ENCODE measurements around the gene ITGB5. TPM values are rescaled to one million over a fixed set of nuclear protein-coding genes. Genes with fewer than 3 reads are reported as not detected.

The ITGB5 gene
- total RNA-seq, 1 experiment from 2014 or later, result 146 TPM

- Histone ChIP-seq H2BK15ac (ENCODE audit: low read depth, low read length) (no peak overlapping the region), H3K4me2 (ENCODE audit: insufficient read depth, insufficient read length, low read length) (no peak overlapping the region), H4K5ac (ENCODE audit: insufficient read length, low read depth, low read length) (no peak overlapping the region), H3K23me2 (ENCODE audit: insufficient read length, low read depth, low read length, poor library complexity, severe bottlenecking) (no peaks in the 10 kb centered on the region), H3K18ac (ENCODE audit: insufficient read length, low read depth, low read length) (no peak overlapping the region), H2BK120ac (ENCODE audit: low read depth, low read length, poor library complexity, severe bottlenecking) (no peak overlapping the region), H3K4me1 (ENCODE audit: insufficient read depth, low read length) (peaks cover 16% of the 10 kb centered on the region; the same call in 1 of the 2 replicates), H3T11ph (ENCODE audit: low read length) (no peak overlapping the region), H4K20me1 (ENCODE audit: control insufficient read depth, insufficient read depth, insufficient read length) (no peaks in the 10 kb centered on the region), H4K8ac (replicated peaks; ENCODE audit: insufficient read length, low read depth, low read length) (no peak overlapping the region), H2AFZ (ENCODE audit: low read length) (no peak overlapping the region), H3K9ac (ENCODE audit: extremely low read depth, insufficient read length, low read length) (no peak overlapping the region), H3K56ac (ENCODE audit: insufficient read length, low read depth, low read length) (no peak overlapping the region), H2BK12ac (ENCODE audit: insufficient read length, low read depth, low read length) (no peak overlapping the region), H3K9me3 (ENCODE audit: control insufficient read depth, low read depth, low read length) (no peaks in the 10 kb centered on the region), H2BK20ac (ENCODE audit: low read depth, low read length, poor library complexity, severe bottlenecking) (no peak overlapping the region), H3K4ac (ENCODE audit: low read depth, low read length) (no peak overlapping the region), H3K14ac (ENCODE audit: insufficient read depth, low read length) (no peak overlapping the region), H3K27me3 (ENCODE audit: insufficient read depth, low read length) (no peaks in the 10 kb centered on the region), H3K23ac (ENCODE audit: insufficient read length, low read depth, low read length) (no peak overlapping the region), H3K27ac (ENCODE audit: insufficient read length, low read depth, low read length) (no peak overlapping the region), H3K79me1 (ENCODE audit: insufficient read depth, low read depth, low read length, poor library complexity, severe bottlenecking) (no peaks in the 10 kb centered on the region), H3K79me2 (ENCODE audit: insufficient read depth, low read length) (peaks cover 2% of the 10 kb centered on the region; the same call in 1 of the 2 replicates), H2BK5ac (ENCODE audit: insufficient read length, low read length) (no peak overlapping the region), H2AK5ac (ENCODE audit: insufficient read length, low read length) (no peak overlapping the region), H4K91ac (ENCODE audit: insufficient read length, low read depth, low read length) (no peak overlapping the region)
- no peak for DNase-seq
- Mint-ChIP-seq H3K4me1 (peaks cover 54 to 66% of the 10 kb centered on the region in 2 experiments), H3K4me3 (no peak overlapping the region), H3K27me3 (ENCODE audit: low read depth) (no peaks in the 10 kb centered on the region), H3K27ac (peak overlapping the region in 2 of 3 experiments; percentile 9 to 81; a peak in 5 of 7 replicates), H3K36me3 (ENCODE audit: insufficient read depth in 1 of 3, low read depth in 3 of 3) (peaks cover 40 to 56% (median 44%) of the 10 kb centered on the region in 3 experiments), H3K9me3 (no peaks in the 10 kb centered on the region)
- TF ChIP-seq CTCF (conservative IDR thresholded peaks at IDR 0.05), result no peak
- no CpG with 5 or more reads among the region's 15 CpGs for WGBS (ENCODE audit: extremely low coverage, insufficient read length, low lambda C conversion rate)
These were observed 57.9 kb downstream of the ITGB5 start for GRCh38 chr3:124829178-124829818.
